ENCODE data around the gene SORCS2.

Gene SORCS2

DNA sequence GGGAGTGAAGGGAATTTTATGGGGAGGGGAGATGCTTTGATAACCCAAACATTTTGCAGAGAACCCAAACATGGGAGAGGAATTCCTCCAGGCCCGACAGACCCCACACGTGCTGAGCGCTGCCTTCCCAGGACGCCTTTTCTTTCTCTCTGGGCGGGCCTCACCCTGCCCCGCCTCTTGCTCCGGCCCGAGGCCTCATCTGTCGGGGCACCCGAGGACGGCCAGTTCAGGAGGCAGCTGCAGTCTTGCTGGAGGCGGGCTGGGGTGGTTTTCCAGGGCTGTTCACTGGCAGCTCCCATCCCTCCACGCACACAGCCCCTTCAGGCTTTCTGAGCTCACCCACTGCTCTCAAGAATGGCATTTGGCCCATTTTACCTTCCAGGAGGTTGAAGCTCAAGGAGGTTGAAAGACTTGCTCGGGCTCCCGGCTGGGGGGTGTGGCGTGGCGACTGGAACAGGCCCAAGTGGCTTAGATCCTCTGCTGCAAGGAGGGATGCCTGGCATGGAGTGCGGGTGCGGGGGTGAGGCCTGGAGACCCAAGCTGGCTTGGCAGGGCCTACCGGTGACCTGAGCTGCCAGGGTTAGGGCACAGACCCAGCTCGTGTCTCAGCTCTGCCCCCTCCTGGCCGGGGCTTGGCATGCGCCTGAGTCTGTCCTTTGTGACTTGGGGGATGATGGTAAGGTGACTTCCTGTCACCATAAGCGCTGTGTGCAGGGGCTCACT lies 143.2 kb downstream of the SORCS2 start:
- ATAC-seq (ENCODE audit: insufficient read depth, low read depth) (peak; percentile 97), DNase-seq (peak; percentile 70)
- no peaks in the 10 kb centered on the region; the same call in 1 of the 2 replicates for H4K20me1 ChIP-seq (ENCODE audit: insufficient read depth, low read length)
- H3K36me3 ChIP-seq (ENCODE audit: insufficient read depth, low read length), result no peaks in the 10 kb centered on the region
- no peak overlapping the region for H3K9ac ChIP-seq (ENCODE audit: low read depth, low read length)
- no peak overlapping the region; the same call in 1 of the 2 replicates for H2AFZ ChIP-seq (ENCODE audit: low read depth, low read length)
- TF ChIP-seq EZH2 (IDR thresholded peaks at IDR 0.05; ENCODE audit: borderline replicate concordance, low read depth, low read length, severe bottlenecking), result no peak
- TF ChIP-seq, protein P1, sequence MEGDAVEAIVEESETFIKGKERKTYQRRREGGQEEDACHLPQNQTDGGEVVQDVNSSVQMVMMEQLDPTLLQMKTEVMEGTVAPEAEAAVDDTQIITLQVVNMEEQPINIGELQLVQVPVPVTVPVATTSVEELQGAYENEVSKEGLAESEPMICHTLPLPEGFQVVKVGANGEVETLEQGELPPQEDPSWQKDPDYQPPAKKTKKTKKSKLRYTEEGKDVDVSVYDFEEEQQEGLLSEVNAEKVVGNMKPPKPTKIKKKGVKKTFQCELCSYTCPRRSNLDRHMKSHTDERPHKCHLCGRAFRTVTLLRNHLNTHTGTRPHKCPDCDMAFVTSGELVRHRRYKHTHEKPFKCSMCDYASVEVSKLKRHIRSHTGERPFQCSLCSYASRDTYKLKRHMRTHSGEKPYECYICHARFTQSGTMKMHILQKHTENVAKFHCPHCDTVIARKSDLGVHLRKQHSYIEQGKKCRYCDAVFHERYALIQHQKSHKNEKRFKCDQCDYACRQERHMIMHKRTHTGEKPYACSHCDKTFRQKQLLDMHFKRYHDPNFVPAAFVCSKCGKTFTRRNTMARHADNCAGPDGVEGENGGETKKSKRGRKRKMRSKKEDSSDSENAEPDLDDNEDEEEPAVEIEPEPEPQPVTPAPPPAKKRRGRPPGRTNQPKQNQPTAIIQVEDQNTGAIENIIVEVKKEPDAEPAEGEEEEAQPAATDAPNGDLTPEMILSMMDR (IDR thresholded peaks at IDR 0.05; ENCODE audit: borderline replicate concordance, extremely low read depth, low read length, poor library complexity, severe bottlenecking), result peak; percentile 85
- no peak overlapping the region for H3K27ac ChIP-seq (ENCODE audit: low read length)
- H3K4me3 ChIP-seq (ENCODE audit: low read depth in 1 of 2, low read length in 2 of 2), result no peak overlapping the region
- H3K4me2 ChIP-seq (ENCODE audit: insufficient read depth, low read length), result no peak overlapping the region
- H3K27me3 ChIP-seq (ENCODE audit: insufficient read depth, low read length, poor library complexity), result no peaks in the 10 kb centered on the region
- no peaks in the 10 kb centered on the region for H3K9me3 ChIP-seq (ENCODE audit: insufficient read depth, low read length, severe bottlenecking)
- H3K79me2 ChIP-seq (ENCODE audit: insufficient read depth, low read length), result no peaks in the 10 kb centered on the region
- no peaks in the 10 kb centered on the region for H3K4me1 ChIP-seq (ENCODE audit: insufficient read depth, low read length)

DNA sequence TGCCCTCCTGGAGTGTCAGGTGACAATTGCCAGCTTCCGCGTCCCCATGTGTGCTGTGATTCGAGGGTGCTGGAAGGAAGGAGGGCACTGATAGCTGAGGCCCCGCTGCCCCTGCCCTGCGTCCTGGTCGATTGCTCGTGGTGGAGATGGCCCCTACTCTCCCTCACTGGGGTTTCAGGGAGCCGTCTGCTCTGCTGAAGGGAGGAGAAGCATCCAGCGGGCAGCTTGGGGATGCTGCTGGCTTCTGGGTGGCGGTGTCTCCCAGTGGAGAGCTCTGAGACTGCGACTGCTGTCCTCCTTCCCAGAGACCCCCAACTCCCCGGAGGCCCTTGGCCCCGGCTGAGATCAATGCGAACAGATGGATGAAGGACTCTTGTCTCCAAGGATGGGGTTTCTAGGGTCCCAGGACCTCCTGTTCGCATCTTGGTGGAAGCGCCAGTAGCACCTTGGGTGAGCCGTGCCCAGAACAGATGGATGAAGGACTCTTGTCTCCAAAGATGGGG lies 143.8 kb downstream of the SORCS2 start:
- Histone ChIP-seq H3K9me3 (ENCODE audit: insufficient read depth, low read length, severe bottlenecking) (no peaks in the 10 kb centered on the region), H3K27ac (ENCODE audit: low read length) (no peak overlapping the region), H3K4me3 (ENCODE audit: low read depth in 1 of 2, low read length in 2 of 2) (no peak overlapping the region), H3K4me2 (ENCODE audit: insufficient read depth, low read length) (no peak overlapping the region), H3K4me1 (ENCODE audit: insufficient read depth, low read length) (no peaks in the 10 kb centered on the region), H4K20me1 (ENCODE audit: insufficient read depth, low read length) (no peaks in the 10 kb centered on the region; the same call in 1 of the 2 replicates), H2AFZ (ENCODE audit: low read depth, low read length) (no peak overlapping the region; the same call in 1 of the 2 replicates), H3K9ac (ENCODE audit: low read depth, low read length) (no peak overlapping the region), H3K27me3 (ENCODE audit: insufficient read depth, low read length, poor library complexity) (no peaks in the 10 kb centered on the region), H3K36me3 (ENCODE audit: insufficient read depth, low read length) (no peaks in the 10 kb centered on the region), H3K79me2 (ENCODE audit: insufficient read depth, low read length) (no peaks in the 10 kb centered on the region)
- TF ChIP-seq, protein P1 (IDR thresholded peaks at IDR 0.05; ENCODE audit: borderline replicate concordance, extremely low read depth, low read length, poor library complexity, severe bottlenecking), result no peak
- TF ChIP-seq EZH2 (IDR thresholded peaks at IDR 0.05; ENCODE audit: borderline replicate concordance, low read depth, low read length, severe bottlenecking), result no peak
- ATAC-seq (ENCODE audit: insufficient read depth, low read depth), result no peak
- DNase-seq, result no peak

DNA sequence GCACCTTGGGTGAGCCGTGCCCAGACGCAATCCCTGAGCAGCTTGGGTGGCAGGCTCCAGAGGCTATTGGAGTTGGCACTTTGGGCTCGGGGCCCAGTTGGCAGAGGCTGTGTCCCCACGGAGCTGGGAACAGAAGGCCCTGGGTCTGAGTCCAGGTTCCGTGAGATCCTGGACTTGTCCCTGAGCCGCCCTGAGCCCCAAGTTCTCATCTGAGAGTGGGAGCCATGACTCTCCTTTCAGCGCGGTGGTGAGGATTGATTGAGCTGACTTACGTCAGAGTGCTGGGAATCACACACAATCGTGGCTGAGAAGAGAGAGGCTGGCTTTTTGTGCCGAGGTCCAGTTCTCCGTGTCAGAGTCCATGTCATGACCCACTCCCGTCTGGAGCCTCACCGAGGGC lies 144.4 kb downstream of the SORCS2 start:
- no peak for ATAC-seq (ENCODE audit: insufficient read depth, low read depth)
- no peak overlapping the region for H3K4me3 ChIP-seq (ENCODE audit: low read depth in 1 of 2, low read length in 2 of 2)
- H3K27me3 ChIP-seq (ENCODE audit: insufficient read depth, low read length, poor library complexity), result no peaks in the 10 kb centered on the region
- H3K4me1 ChIP-seq (ENCODE audit: insufficient read depth, low read length), result no peaks in the 10 kb centered on the region
- H2AFZ ChIP-seq (ENCODE audit: low read depth, low read length), result no peak overlapping the region
- H3K4me2 ChIP-seq (ENCODE audit: insufficient read depth, low read length), result no peak overlapping the region
- H3K9me3 ChIP-seq (ENCODE audit: insufficient read depth, low read length, severe bottlenecking), result no peaks in the 10 kb centered on the region
- no peaks in the 10 kb centered on the region for H3K36me3 ChIP-seq (ENCODE audit: insufficient read depth, low read length)
- DNase-seq, result no peak
- no peaks in the 10 kb centered on the region for H3K79me2 ChIP-seq (ENCODE audit: insufficient read depth, low read length)
- TF ChIP-seq, protein P1 (IDR thresholded peaks at IDR 0.05; ENCODE audit: borderline replicate concordance, extremely low read depth, low read length, poor library complexity, severe bottlenecking), result no peak
- TF ChIP-seq EZH2 (IDR thresholded peaks at IDR 0.05; ENCODE audit: borderline replicate concordance, low read depth, low read length, severe bottlenecking), result no peak
- no peaks in the 10 kb centered on the region; the same call in 1 of the 2 replicates for H4K20me1 ChIP-seq (ENCODE audit: insufficient read depth, low read length)
- no peak overlapping the region for H3K27ac ChIP-seq (ENCODE audit: low read length)
- no peak overlapping the region for H3K9ac ChIP-seq (ENCODE audit: low read depth, low read length)
